ENCODE measurements around the gene PPIP5K1.

Gene PPIP5K1

DNA sequence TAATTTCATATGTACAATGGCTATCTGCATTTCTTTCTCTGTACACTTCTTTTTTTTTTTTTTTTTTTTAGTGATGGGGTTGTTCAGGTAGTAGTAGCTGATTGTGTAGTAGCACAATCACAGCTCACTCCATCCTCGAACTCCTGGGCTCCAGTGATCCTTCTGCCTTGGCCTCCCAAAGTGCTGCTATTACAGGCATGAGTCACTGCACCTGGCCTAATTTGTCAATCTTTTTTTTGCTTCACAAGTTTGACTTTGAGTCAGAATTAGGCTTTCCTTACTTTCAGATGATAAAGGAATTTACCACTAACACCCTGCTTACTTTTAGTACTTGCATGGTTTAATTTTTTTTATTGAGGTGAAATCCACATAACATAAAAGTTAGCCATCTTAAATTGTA is 44.6 kb downstream of the PPIP5K1 start:
- TF ChIP-seq, protein P1, sequence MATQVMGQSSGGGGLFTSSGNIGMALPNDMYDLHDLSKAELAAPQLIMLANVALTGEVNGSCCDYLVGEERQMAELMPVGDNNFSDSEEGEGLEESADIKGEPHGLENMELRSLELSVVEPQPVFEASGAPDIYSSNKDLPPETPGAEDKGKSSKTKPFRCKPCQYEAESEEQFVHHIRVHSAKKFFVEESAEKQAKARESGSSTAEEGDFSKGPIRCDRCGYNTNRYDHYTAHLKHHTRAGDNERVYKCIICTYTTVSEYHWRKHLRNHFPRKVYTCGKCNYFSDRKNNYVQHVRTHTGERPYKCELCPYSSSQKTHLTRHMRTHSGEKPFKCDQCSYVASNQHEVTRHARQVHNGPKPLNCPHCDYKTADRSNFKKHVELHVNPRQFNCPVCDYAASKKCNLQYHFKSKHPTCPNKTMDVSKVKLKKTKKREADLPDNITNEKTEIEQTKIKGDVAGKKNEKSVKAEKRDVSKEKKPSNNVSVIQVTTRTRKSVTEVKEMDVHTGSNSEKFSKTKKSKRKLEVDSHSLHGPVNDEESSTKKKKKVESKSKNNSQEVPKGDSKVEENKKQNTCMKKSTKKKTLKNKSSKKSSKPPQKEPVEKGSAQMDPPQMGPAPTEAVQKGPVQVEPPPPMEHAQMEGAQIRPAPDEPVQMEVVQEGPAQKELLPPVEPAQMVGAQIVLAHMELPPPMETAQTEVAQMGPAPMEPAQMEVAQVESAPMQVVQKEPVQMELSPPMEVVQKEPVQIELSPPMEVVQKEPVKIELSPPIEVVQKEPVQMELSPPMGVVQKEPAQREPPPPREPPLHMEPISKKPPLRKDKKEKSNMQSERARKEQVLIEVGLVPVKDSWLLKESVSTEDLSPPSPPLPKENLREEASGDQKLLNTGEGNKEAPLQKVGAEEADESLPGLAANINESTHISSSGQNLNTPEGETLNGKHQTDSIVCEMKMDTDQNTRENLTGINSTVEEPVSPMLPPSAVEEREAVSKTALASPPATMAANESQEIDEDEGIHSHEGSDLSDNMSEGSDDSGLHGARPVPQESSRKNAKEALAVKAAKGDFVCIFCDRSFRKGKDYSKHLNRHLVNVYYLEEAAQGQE (IDR thresholded peaks at IDR 0.05; ENCODE audit: insufficient read depth in 1 of 2, low read depth in 2 of 2, low read length in 2 of 2): no peak
- no peak for TF ChIP-seq POLR2AphosphoS5 (IDR thresholded peaks at IDR 0.05; ENCODE audit: low read depth, low read length)
- no peak for TF ChIP-seq SIN3A (IDR thresholded peaks at IDR 0.05; ENCODE audit: borderline replicate concordance, insufficient read depth, low read length)
- no peak for TF ChIP-seq TAF1 (IDR thresholded peaks at IDR 0.05; ENCODE audit: borderline replicate concordance, insufficient read depth, low read length)
- no peak for TF ChIP-seq FOXP2 (optimal IDR thresholded peaks at IDR 0.05; ENCODE audit: borderline replicate concordance, extremely low read depth, extremely low read length, insufficient read depth)

DNA sequence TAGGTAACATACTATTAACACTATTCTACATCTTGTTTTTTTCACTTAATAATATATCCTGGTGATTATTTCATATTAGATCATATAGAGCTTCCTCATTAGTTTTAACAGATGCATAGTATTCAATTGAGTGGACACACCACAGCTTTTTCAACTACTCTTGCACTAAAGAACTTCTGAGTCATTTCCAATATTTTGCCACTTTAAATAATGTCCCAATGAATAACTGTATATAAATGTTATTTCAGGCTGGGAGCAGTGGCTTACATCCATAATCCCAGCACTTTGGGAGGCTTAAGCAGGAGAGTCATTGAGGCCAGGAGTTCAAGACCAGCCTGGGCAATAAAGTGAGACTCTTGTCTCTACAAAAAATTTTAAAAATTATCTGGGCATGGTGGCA is 45.7 kb downstream of the PPIP5K1 start:
- TF ChIP-seq TAF1 (IDR thresholded peaks at IDR 0.05; ENCODE audit: borderline replicate concordance, insufficient read depth, low read length): no peak

DNA sequence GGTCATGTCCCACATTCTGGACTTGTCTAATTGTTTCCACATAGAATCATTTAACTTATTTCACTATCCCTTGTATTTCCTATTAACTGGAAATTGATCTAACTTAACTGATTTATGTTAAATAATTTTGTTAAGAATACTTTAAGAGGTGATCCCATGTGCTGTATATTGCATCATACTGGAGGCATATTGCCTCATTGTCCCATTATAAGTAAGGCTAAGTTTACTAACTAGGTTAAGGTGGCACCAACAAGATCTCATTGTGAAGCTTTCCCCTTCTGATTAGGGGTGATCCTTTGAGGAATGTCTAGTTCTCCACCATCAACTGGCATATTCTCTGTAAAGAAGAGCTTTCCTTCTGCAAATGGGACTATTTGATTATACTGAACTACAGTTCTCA is 48.2 kb downstream of the PPIP5K1 start:
- TF ChIP-seq, protein P1 (IDR thresholded peaks at IDR 0.05; ENCODE audit: insufficient read depth in 1 of 2, low read depth in 2 of 2, low read length in 2 of 2): no peak
- TF ChIP-seq TAF1 (IDR thresholded peaks at IDR 0.05; ENCODE audit: borderline replicate concordance, insufficient read depth, low read length): no peak
- TF ChIP-seq SIN3A (IDR thresholded peaks at IDR 0.05; ENCODE audit: borderline replicate concordance, insufficient read depth, low read length): no peak
- no peak for TF ChIP-seq POLR2AphosphoS5 (IDR thresholded peaks at IDR 0.05; ENCODE audit: low read depth, low read length)
- no peak for TF ChIP-seq FOXP2 (optimal IDR thresholded peaks at IDR 0.05; ENCODE audit: borderline replicate concordance, extremely low read depth, extremely low read length, insufficient read depth)

DNA sequence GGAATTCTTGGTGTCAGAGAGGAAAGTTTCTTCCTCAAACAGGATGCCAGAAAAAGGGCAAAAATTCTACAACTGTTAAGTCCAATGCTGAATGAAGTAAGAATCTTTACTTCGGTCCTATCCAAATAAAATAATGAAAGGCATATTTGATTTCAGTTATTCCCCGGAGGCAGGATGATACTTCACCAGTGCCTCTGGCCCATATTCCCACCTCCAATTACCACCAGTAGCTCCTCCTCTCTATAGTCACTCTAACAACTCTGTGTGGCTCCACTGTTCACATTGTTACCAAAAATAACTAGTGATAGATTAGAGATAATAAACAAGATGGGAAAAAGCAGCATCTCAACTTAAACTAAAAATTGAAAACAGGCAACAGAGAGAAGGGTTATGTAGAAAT is 51.9 kb downstream of the PPIP5K1 start:
- no peak for TF ChIP-seq FOXP2 (optimal IDR thresholded peaks at IDR 0.05; ENCODE audit: borderline replicate concordance, extremely low read depth, extremely low read length, insufficient read depth)
- TF ChIP-seq, protein P1 (IDR thresholded peaks at IDR 0.05; ENCODE audit: insufficient read depth in 1 of 2, low read depth in 2 of 2, low read length in 2 of 2): no peak
- TF ChIP-seq SIN3A (IDR thresholded peaks at IDR 0.05; ENCODE audit: borderline replicate concordance, insufficient read depth, low read length): no peak
- no peak for TF ChIP-seq TAF1 (IDR thresholded peaks at IDR 0.05; ENCODE audit: borderline replicate concordance, insufficient read depth, low read length)
- no peak for TF ChIP-seq POLR2AphosphoS5 (IDR thresholded peaks at IDR 0.05; ENCODE audit: low read depth, low read length)

DNA sequence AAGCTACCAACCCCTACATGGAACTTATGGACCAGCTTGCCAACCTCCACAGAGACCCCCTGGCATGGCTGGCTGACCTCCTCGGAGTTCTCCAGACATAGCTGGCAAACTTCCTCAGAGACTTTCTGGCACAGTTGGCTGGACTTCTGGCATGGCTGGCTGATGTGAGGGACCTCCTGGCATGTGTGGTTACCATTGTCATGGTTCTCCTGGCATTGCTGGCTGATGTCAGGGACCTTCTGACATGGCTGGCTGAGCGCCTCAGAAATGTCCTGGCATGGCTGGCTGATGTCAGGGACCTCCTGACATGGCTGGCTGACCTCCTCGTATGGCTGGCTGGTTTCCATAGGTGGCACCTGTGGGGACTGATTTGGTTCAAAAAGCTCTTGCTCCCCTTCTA is 55.1 kb downstream of the PPIP5K1 start:
- TF ChIP-seq POLR2AphosphoS5 (IDR thresholded peaks at IDR 0.05; ENCODE audit: low read depth, low read length): no peak
- no peak for TF ChIP-seq TAF1 (IDR thresholded peaks at IDR 0.05; ENCODE audit: borderline replicate concordance, insufficient read depth, low read length)
- no peak for TF ChIP-seq SIN3A (IDR thresholded peaks at IDR 0.05; ENCODE audit: borderline replicate concordance, insufficient read depth, low read length)
- TF ChIP-seq FOXP2 (optimal IDR thresholded peaks at IDR 0.05; ENCODE audit: borderline replicate concordance, extremely low read depth, extremely low read length, insufficient read depth): no peak
- TF ChIP-seq, protein P1 (IDR thresholded peaks at IDR 0.05; ENCODE audit: insufficient read depth in 1 of 2, low read depth in 2 of 2, low read length in 2 of 2): no peak

Measured in PFSK-1 (cell line).